ENCODE results near the gene SYCE3.
"Not testable (repeated sequence)": the region's sequence is repeated elsewhere in the genome, so short reads cannot be mapped to it uniquely, and the experiment has no call there.

The SYCE3 gene
- total RNA-seq = 0 to 0.55 (median 0.04) reads per million in 17 experiments

- DNase-seq = peak; percentile 97 to 99 (median 98)
Measured at GRCh38 chr22:50562523-50563412, at the start of gene SYCE3. SYCE3 (minus strand) TSS chr22:50562919; CDS start chr22:50556405, 6,514 bp downstream.

GRCh38 chr22:50612168-50612527 is 49.4 kb upstream of the SYCE3 start:
- no peak for DNase-seq

GRCh38 chr22:50611341-50612060 is 48.8 kb upstream of the SYCE3 start:
- no peak for DNase-seq

GRCh38 chr22:50610581-50610980 is 47.9 kb upstream of the SYCE3 start:
- no peak for DNase-seq

GRCh38 chr22:50610041-50610451 is 47.3 kb upstream of the SYCE3 start:
- DNase-seq = no peak

- no peak for DNase-seq
Measured at GRCh38 chr22:50609599-50609998, 46.9 kb upstream of the SYCE3 start.

GRCh38 chr22:50608996-50609395 is 46.3 kb upstream of the SYCE3 start:
- no peak for DNase-seq

GRCh38 chr22:50608058-50608840 is 45.5 kb upstream of the SYCE3 start:
- DNase-seq = not testable (repeated sequence)

GRCh38 chr22:50607659-50608020 is 44.9 kb upstream of the SYCE3 start:
- no peak for DNase-seq

- DNase-seq = no peak
Measured at GRCh38 chr22:50606946-50607658, 44.4 kb upstream of the SYCE3 start.

GRCh38 chr22:50606165-50606945 is 43.6 kb upstream of the SYCE3 start:
- DNase-seq = no peak

GRCh38 chr22:50605613-50606074 is 42.9 kb upstream of the SYCE3 start:
- DNase-seq = no peak

- DNase-seq = no peak
Measured at GRCh38 chr22:50605002-50605612, 42.4 kb upstream of the SYCE3 start.

GRCh38 chr22:50604256-50605001 is 41.7 kb upstream of the SYCE3 start:
- DNase-seq = no peak

- peak in 1 of 4 experiments; percentile 44 for DNase-seq
Measured at GRCh38 chr22:50603511-50604255, 41.0 kb upstream of the SYCE3 start.

GRCh38 chr22:50602338-50602700 is 39.6 kb upstream of the SYCE3 start:
- DNase-seq = no peak

- no peak for DNase-seq
Measured at GRCh38 chr22:50601669-50602337, 39.1 kb upstream of the SYCE3 start.

GRCh38 chr22:50600967-50601668 is 38.4 kb upstream of the SYCE3 start:
- no peak for DNase-seq
